ENCODE results near the gene PPA2.
A peak's percentile ranks its signal among the peaks of the same experiment; 100 is the strongest.

The PPA2 gene

DNA sequence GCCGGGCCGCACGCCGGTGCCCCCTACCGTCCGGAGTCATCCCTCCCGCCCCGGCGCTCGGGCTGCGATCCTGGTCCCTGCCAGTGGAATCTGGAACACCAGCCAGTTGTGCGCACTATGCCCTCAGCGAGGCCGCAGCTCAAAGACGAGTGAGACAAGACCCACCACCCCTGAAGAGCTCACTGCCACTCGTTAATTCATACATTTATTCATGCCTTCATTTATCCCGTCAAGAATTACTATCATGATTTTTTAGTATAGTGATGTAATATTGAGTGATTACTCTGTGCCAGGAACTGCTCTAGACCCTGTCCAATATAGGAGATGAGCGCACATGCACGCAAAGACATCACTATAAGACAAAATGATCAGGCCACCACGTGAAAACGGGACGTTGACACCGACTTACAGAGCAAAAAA is 247 bp upstream of the PPA2 start:
- no peak overlapping the region; the same call in 1 of the 2 replicates for H3K27ac ChIP-seq (ENCODE audit: extremely low read depth, low read depth, low read length)
- ChIA-PET POLR2A (interaction anchor here (0.6 to 1.8 kb wide), 10 partner anchors 9 to 842 kb away, joined by 3 to 7 read pairs (median 4); partner anchors contain the start of genes GSTCD, INTS12, TBCK and TET2), CTCF (interaction anchor here (0.6 to 2.5 kb wide), 16 partner anchors 9 to 1409 kb away, joined by 3 to 13 read pairs (median 4); no protein-coding TSS in a partner anchor)
- peak overlapping the region; percentile 91 for H3K4me3 ChIP-seq (ENCODE audit: low read depth, low read length)
- H3K4me1 ChIP-seq (ENCODE audit: control insufficient read depth, insufficient read depth, low read length): no peaks in the 10 kb centered on the region
- peaks cover 0 to 1% of the 10 kb centered on the region in 2 experiments; a peak in 1 of 3 replicates for H3K36me3 ChIP-seq (ENCODE audit: control insufficient read depth in 2 of 2, insufficient read depth in 1 of 2, low read length in 2 of 2)
- H3K9me3 ChIP-seq (ENCODE audit: control insufficient read depth, insufficient read depth, low read depth, low read length): no peaks in the 10 kb centered on the region
- TF ChIP-seq ZNF140 (tag by site-specific recombination; IDR thresholded peaks at IDR 0.05): no peak
- TF ChIP-seq ZIC2 (tag by site-specific recombination; IDR thresholded peaks at IDR 0.05): no peak
- peak; percentile 32; the same call in 1 of the 2 replicates for TF ChIP-seq ZNF10 (tag by site-specific recombination; IDR thresholded peaks at IDR 0.05)
- no peak for TF ChIP-seq ZNF23 (tag by site-specific recombination; IDR thresholded peaks at IDR 0.05; ENCODE audit: borderline replicate concordance)
- TF ChIP-seq ZNF248 (tag by site-specific recombination; IDR thresholded peaks at IDR 0.05): no peak
- no peak; the same call in 1 of the 2 replicates for TF ChIP-seq ZNF610 (tag by site-specific recombination; IDR thresholded peaks at IDR 0.05; ENCODE audit: borderline replicate concordance)
- peak; percentile 63; the same call in 1 of the 2 replicates for TF ChIP-seq IKZF3 (tag by site-specific recombination; IDR thresholded peaks at IDR 0.05)
- TF ChIP-seq ZBTB17 (tag by site-specific recombination; IDR thresholded peaks at IDR 0.05): peak; percentile 63
- TF ChIP-seq ZNF433 (tag by site-specific recombination; IDR thresholded peaks at IDR 0.05; ENCODE audit: low read depth): no peak
- no peak for TF ChIP-seq ZNF623 (tag by site-specific recombination; IDR thresholded peaks at IDR 0.05)
- TF ChIP-seq ZNF777 (tag by site-specific recombination; IDR thresholded peaks at IDR 0.05; ENCODE audit: borderline replicate concordance): no peak
- no peak for TF ChIP-seq ZNF48 (tag by site-specific recombination; IDR thresholded peaks at IDR 0.05)
- TF ChIP-seq, protein P1, sequence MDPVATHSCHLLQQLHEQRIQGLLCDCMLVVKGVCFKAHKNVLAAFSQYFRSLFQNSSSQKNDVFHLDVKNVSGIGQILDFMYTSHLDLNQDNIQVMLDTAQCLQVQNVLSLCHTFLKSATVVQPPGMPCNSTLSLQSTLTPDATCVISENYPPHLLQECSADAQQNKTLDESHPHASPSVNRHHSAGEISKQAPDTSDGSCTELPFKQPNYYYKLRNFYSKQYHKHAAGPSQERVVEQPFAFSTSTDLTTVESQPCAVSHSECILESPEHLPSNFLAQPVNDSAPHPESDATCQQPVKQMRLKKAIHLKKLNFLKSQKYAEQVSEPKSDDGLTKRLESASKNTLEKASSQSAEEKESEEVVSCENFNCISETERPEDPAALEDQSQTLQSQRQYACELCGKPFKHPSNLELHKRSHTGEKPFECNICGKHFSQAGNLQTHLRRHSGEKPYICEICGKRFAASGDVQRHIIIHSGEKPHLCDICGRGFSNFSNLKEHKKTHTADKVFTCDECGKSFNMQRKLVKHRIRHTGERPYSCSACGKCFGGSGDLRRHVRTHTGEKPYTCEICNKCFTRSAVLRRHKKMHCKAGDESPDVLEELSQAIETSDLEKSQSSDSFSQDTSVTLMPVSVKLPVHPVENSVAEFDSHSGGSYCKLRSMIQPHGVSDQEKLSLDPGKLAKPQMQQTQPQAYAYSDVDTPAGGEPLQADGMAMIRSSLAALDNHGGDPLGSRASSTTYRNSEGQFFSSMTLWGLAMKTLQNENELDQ (tag by site-specific recombination; IDR thresholded peaks at IDR 0.05; ENCODE audit: low read depth): no peak
- peak; percentile 58; the same call in 1 of the 2 replicates for TF ChIP-seq ZNF660 (tag by site-specific recombination; IDR thresholded peaks at IDR 0.05)
- TF ChIP-seq TCF7L2 (IDR thresholded peaks at IDR 0.05; ENCODE audit: borderline replicate concordance, low read depth, low read length): no peak
- TF ChIP-seq, protein P2, sequence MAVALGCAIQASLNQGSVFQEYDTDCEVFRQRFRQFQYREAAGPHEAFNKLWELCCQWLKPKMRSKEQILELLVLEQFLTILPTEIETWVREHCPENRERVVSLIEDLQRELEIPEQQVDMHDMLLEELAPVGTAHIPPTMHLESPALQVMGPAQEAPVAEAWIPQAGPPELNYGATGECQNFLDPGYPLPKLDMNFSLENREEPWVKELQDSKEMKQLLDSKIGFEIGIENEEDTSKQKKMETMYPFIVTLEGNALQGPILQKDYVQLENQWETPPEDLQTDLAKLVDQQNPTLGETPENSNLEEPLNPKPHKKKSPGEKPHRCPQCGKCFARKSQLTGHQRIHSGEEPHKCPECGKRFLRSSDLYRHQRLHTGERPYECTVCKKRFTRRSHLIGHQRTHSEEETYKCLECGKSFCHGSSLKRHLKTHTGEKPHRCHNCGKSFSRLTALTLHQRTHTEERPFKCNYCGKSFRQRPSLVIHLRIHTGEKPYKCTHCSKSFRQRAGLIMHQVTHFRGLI (tag by site-specific recombination; IDR thresholded peaks at IDR 0.05): 0 out of 2 replicates have a peak, but pooled peaks have one; percentile 2
- TF ChIP-seq ZNF2 (tag by site-specific recombination; IDR thresholded peaks at IDR 0.05): peak; percentile 11; the same call in 1 of the 2 replicates
- TF ChIP-seq SP3 (tag by site-specific recombination; IDR thresholded peaks at IDR 0.05): no peak
- TF ChIP-seq KLF16 (tag by site-specific recombination; IDR thresholded peaks at IDR 0.05): no peak
- TF ChIP-seq ZNF221 (tag by site-specific recombination; IDR thresholded peaks at IDR 0.05; ENCODE audit: borderline replicate concordance): no peak
- TF ChIP-seq, protein P3, sequence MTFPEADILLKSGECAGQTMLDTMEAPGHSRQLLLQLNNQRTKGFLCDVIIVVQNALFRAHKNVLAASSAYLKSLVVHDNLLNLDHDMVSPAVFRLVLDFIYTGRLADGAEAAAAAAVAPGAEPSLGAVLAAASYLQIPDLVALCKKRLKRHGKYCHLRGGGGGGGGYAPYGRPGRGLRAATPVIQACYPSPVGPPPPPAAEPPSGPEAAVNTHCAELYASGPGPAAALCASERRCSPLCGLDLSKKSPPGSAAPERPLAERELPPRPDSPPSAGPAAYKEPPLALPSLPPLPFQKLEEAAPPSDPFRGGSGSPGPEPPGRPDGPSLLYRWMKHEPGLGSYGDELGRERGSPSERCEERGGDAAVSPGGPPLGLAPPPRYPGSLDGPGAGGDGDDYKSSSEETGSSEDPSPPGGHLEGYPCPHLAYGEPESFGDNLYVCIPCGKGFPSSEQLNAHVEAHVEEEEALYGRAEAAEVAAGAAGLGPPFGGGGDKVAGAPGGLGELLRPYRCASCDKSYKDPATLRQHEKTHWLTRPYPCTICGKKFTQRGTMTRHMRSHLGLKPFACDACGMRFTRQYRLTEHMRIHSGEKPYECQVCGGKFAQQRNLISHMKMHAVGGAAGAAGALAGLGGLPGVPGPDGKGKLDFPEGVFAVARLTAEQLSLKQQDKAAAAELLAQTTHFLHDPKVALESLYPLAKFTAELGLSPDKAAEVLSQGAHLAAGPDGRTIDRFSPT (tag by site-specific recombination; IDR thresholded peaks at IDR 0.05): peak; percentile 65; the same call in 1 of the 2 replicates
